Measurements from ENCODE around the gene VEGFA. TPM values are rescaled to one million over a fixed set of nuclear protein-coding genes. Genes with fewer than 3 reads are reported as not detected.

VEGFA gene
- polyA plus RNA-seq, 2 of the 4 experiments (the other 2 are of a cell fraction) = 35.8 to 83.7 TPM

DNA sequence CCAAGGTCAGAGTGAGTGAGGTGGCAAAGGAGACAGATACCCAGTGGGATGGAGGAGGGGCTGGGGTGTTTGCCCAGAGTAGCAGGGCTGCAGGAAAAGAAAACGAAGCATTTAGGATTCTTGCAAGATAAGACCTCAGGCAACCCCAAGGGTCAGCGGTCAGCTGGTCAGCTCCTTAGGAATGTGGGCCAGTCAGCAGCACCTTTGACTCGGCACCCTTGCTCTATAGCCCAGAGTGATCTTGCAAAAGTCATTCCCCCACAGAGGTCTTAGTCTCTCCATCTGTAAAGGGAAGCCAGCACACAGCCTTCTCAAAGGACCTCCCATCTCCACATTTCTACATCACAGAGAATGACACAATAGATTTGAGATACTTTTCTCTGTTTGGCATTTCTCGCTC, 56.7 kb downstream of the VEGFA start:
- Histone ChIP-seq H3K9me3 (no peaks in the 10 kb centered on the region), H3K4me2 (no peak overlapping the region), H3K4me3 (no peak overlapping the region), H3K27ac (no peak overlapping the region), H3K4me1 (peaks cover 13% of the 10 kb centered on the region)
- no peak for FAIRE-seq
- POLR2A ChIA-PET = no interaction called here
- CTCF ChIA-PET = interaction anchor here (0.9 to 1.3 kb wide), 2 partner anchors 31 to 53 kb away, joined by 3 read pairs; no protein-coding TSS in a partner anchor
- ATAC-seq = no peak
- DNase-seq (ENCODE audit: low read depth in 1 of 2, low spot score in 1 of 2) = no peak
- TF ChIP-seq MYC (IDR thresholded peaks at IDR 0.05; ENCODE audit: borderline replicate concordance, low read length) (no peak), FOSB (CRISPR knock-in tag; IDR thresholded peaks at IDR 0.05) (no peak), SREBF2 (IDR thresholded peaks at IDR 0.05) (no peak)
- 71% methylated on average over 4 of the region's 4 CpGs for WGBS (ENCODE audit: missing lambda C conversion rate)

DNA sequence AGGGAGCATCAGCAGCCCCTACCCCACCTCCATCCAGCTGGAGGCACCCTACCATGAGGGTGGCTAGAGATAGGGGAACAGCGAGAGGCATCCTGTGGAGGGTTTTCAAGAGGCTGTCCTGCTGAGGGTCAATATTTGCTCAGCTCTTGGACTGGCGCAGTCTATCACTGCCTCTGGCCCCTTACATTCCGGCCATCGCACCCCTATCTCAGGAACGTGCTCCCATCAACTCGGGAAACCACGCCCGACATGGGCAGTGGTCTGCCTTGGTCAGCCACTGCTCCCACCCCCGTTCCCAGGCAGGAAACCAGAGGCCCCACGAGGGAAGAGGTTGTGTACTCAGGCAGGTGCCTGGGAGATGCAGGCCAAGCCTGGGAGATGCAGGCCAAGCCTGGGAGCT, 57.9 kb downstream of the VEGFA start:
- POLR2A ChIA-PET = no interaction called here
- 80% methylated on average over 6 of the region's 10 CpGs for WGBS (ENCODE audit: missing lambda C conversion rate)
- TF ChIP-seq FOSL2 (IDR thresholded peaks at IDR 0.05) (no peak), FOSL2 (CRISPR knock-in tag; IDR thresholded peaks at IDR 0.05) (no peak), TP53 (CRISPR knock-in tag; IDR thresholded peaks at IDR 0.05) (no peak), JUN (IDR thresholded peaks at IDR 0.05) (no peak), RARB (CRISPR knock-in tag; IDR thresholded peaks at IDR 0.05) (no peak), BHLHE40 (IDR thresholded peaks at IDR 0.05; ENCODE audit: low read depth, low read length) (no peak), FOSB (CRISPR knock-in tag; IDR thresholded peaks at IDR 0.05) (no peak), NFE2L2 (conservative IDR thresholded peaks at IDR 0.05; ENCODE audit: low read length) (no peak), CBX8 (IDR thresholded peaks at IDR 0.05) (no peak)
- TF ChIP-seq, protein P1, sequence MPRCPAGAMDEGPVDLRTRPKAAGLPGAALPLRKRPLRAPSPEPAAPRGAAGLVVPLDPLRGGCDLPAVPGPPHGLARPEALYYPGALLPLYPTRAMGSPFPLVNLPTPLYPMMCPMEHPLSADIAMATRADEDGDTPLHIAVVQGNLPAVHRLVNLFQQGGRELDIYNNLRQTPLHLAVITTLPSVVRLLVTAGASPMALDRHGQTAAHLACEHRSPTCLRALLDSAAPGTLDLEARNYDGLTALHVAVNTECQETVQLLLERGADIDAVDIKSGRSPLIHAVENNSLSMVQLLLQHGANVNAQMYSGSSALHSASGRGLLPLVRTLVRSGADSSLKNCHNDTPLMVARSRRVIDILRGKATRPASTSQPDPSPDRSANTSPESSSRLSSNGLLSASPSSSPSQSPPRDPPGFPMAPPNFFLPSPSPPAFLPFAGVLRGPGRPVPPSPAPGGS (IDR thresholded peaks at IDR 0.05) = no peak
- H3K4me2 ChIP-seq = no peak overlapping the region
- H3K4me3 ChIP-seq = no peak overlapping the region
- H3K27ac ChIP-seq = no peak overlapping the region
- CTCF ChIA-PET = interaction anchor here (1.1 to 1.3 kb wide), 2 partner anchors 9 to 11 kb away, joined by 3 read pairs; no protein-coding TSS in a partner anchor
- H3K9me3 ChIP-seq = no peaks in the 10 kb centered on the region
- peaks cover 13% of the 10 kb centered on the region for H3K4me1 ChIP-seq
- DNase-seq (ENCODE audit: low read depth in 1 of 2, low spot score in 1 of 2) = no peak
- no peak for FAIRE-seq
- no peak for ATAC-seq

DNA sequence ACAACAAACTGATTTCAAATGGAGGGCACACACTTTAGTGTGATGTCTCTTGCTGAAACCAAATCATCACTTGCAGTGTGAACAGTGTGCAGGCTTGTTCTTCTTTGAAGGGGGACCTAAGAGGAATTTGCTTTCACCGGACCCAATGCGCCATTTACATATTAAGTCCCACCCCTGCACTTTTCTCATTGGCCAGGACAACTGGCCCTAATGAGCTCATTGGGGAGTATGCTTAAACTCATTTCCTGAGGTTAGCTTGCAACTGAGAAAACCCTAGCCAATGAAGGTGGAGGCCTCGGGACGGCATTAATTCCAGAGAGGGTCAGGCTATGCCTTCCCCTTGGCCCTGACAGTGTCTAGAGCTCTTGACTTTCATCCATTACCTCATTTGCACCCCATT, 58.7 kb downstream of the VEGFA start:
- TF ChIP-seq FOXS1 (CRISPR knock-in tag; IDR thresholded peaks at IDR 0.05) (no peak), ZFP36 (IDR thresholded peaks at IDR 0.05; ENCODE audit: borderline replicate concordance, partially characterized antibody) (no peak), KDM5A (IDR thresholded peaks at IDR 0.05) (no peak), CHD2 (IDR thresholded peaks at IDR 0.05; ENCODE audit: low read length, partially characterized antibody) (no peak), EP300 (IDR thresholded peaks at IDR 0.05) (no peak), RARB (CRISPR knock-in tag; IDR thresholded peaks at IDR 0.05) (no peak), JUNB (IDR thresholded peaks at IDR 0.05) (no peak), ZSCAN20 (CRISPR knock-in tag; IDR thresholded peaks at IDR 0.05) (no peak), ZNF302 (CRISPR knock-in tag; IDR thresholded peaks at IDR 0.05) (no peak), CEBPB (IDR thresholded peaks at IDR 0.05) (no peak), EHMT2 (IDR thresholded peaks at IDR 0.05; ENCODE audit: low read depth) (no peak), CBX2 (IDR thresholded peaks at IDR 0.05; ENCODE audit: borderline replicate concordance, low read depth) (no peak), RCOR1 (IDR thresholded peaks at IDR 0.05; ENCODE audit: low read depth, low read length) (no peak), CBX8 (IDR thresholded peaks at IDR 0.05) (no peak), TFCP2L1 (CRISPR knock-in tag; IDR thresholded peaks at IDR 0.05) (no peak), NFE2L2 (conservative IDR thresholded peaks at IDR 0.05; ENCODE audit: low read length) (no peak), MAZ (IDR thresholded peaks at IDR 0.05; ENCODE audit: borderline replicate concordance, low read depth, low read length) (no peak), SREBF2 (IDR thresholded peaks at IDR 0.05) (no peak)
- TF ChIP-seq, protein P2, sequence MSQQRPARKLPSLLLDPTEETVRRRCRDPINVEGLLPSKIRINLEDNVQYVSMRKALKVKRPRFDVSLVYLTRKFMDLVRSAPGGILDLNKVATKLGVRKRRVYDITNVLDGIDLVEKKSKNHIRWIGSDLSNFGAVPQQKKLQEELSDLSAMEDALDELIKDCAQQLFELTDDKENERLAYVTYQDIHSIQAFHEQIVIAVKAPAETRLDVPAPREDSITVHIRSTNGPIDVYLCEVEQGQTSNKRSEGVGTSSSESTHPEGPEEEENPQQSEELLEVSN (IDR thresholded peaks at IDR 0.05; ENCODE audit: borderline replicate concordance, low read depth) = no peak
- TF ChIP-seq, protein P3, sequence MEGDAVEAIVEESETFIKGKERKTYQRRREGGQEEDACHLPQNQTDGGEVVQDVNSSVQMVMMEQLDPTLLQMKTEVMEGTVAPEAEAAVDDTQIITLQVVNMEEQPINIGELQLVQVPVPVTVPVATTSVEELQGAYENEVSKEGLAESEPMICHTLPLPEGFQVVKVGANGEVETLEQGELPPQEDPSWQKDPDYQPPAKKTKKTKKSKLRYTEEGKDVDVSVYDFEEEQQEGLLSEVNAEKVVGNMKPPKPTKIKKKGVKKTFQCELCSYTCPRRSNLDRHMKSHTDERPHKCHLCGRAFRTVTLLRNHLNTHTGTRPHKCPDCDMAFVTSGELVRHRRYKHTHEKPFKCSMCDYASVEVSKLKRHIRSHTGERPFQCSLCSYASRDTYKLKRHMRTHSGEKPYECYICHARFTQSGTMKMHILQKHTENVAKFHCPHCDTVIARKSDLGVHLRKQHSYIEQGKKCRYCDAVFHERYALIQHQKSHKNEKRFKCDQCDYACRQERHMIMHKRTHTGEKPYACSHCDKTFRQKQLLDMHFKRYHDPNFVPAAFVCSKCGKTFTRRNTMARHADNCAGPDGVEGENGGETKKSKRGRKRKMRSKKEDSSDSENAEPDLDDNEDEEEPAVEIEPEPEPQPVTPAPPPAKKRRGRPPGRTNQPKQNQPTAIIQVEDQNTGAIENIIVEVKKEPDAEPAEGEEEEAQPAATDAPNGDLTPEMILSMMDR (IDR thresholded peaks at IDR 0.05) = no peak
- WGBS (ENCODE audit: missing lambda C conversion rate) = 98% methylated on average over 4 of the region's 4 CpGs
- ChIA-PET POLR2A (no interaction called here), CTCF (interaction anchor here (1.1 to 1.3 kb wide), 2 partner anchors 10 to 11 kb away, joined by 3 read pairs; no protein-coding TSS in a partner anchor)
- H3K27ac ChIP-seq = no peak overlapping the region
- FAIRE-seq (no peak), DNase-seq (ENCODE audit: low read depth in 1 of 2, low spot score in 1 of 2) (no peak), ATAC-seq (no peak)
- H3K9me3 ChIP-seq = no peaks in the 10 kb centered on the region
- H3K4me1 ChIP-seq = peaks cover 16% of the 10 kb centered on the region
- no peak overlapping the region for H3K4me3 ChIP-seq
- no peak overlapping the region for H3K4me2 ChIP-seq

All from A549 (cell line).